HepG2 (cell line): ENCODE data around the gene TADA2A. TPM values are rescaled to one million over a fixed set of nuclear protein-coding genes. Genes with fewer than 3 reads are reported as not detected.

ENCODE experiments used
- ATAC-seq: fragments of 200-7000 bp; cut with Tn5 transposase; 3 replicates; pipeline ENCODE4 v1.9.1; 2020; ENCODE audit warnings: mild to moderate bottlenecking, moderate library complexity
- BruUV-seq: library from RNA; stranded (reverse); fragments of 400-500 nt; replicated peaks from 2 replicates; lab custom pipeline; 2021; lab: Mats Ljungman, UMichigan
- CTCF ChIA-PET: fragments of 300-600 bp; formaldehyde crosslinking; extraction: SDS; loops from one replicate; lab custom pipeline; 2021; ENCODE audit warnings: low total read pairs, inconsistent platforms, low intra/inter-chr PET ratio; lab: Yijun Ruan, JAX
- POLR2A ChIA-PET: fragments of 350-600 bp; sonication (Branson Sonifier 250); formaldehyde crosslinking; loops from one replicate; lab custom pipeline; 2020; ENCODE audit warnings: antibody characterized with exemption, inconsistent platforms; lab: Yijun Ruan, JAX
- DNase-seq: peaks from one replicate; pipeline ENCODE4 v3.0.0-alpha.2; 2015; ENCODE audit warnings: low spot score
- FAIRE-seq: peaks from 3 replicates; lab custom pipeline; 2011; peaks lifted over from hg19 to GRCh38; lab: Jason Lieb, UNC
- H2AFZ ChIP-seq: one replicate; pipeline ENCODE4 v1.6.1; 2011; ENCODE audit warnings: low read length, inconsistent platforms
- H3K27ac ChIP-seq: fragments of 300-600 bp; 3 replicates; pipeline ENCODE4 v1.8.0; 2011; ENCODE audit warnings: mixed run types, mild to moderate bottlenecking, mixed read lengths, low read length, inconsistent platforms; ENCODE audit not compliant: insufficient read depth; ENCODE audit errors: extremely low read length
- H3K27me3 ChIP-seq, 2 experiments: fragments of 200-600 bp in 1 of 2; 2 replicates in 1 of 2; 3 replicates in 1 of 2; pipeline versions ENCODE4 v1.6.0 to v1.8.0; 2011; ENCODE audit warnings: low read length in 2 of 2, mild to moderate bottlenecking in 2 of 2, moderate library complexity in 2 of 2, inconsistent platforms in 1 of 2; ENCODE audit not compliant: insufficient read depth in 2 of 2, control insufficient read depth in 1 of 2
- H3K36me3 ChIP-seq, 2 experiments: fragments of 200-600 bp in 1 of 2; replicated peaks in 1 of 2; 2 replicates in 1 of 2; 3 replicates in 1 of 2; pipeline versions ENCODE4 v1.5.1 to v1.8.0; 2011; ENCODE audit warnings: low read length in 2 of 2, inconsistent platforms in 1 of 2; ENCODE audit not compliant: insufficient read depth in 2 of 2, control insufficient read depth in 1 of 2
- H3K4me1 ChIP-seq: 2 replicates; pipeline ENCODE4 v1.5.1; 2012; ENCODE audit warnings: low read length, inconsistent platforms; ENCODE audit not compliant: insufficient read depth
- H3K4me2 ChIP-seq: 2 replicates; pipeline ENCODE4 v1.6.0; 2011; ENCODE audit warnings: low read depth, low read length, inconsistent platforms
- H3K4me3 ChIP-seq, 3 experiments: fragments of 200-600 bp in 1 of 3; sonication (generic), shearing (Covaris generic) in 1 of 3; replicated peaks in 1 of 3; 2 replicates each; pipeline ENCODE4 v1.5.1; 2011 to 2016; ENCODE audit warnings: low read length in 3 of 3, inconsistent platforms in 2 of 3, low read depth in 2 of 3, mild to moderate bottlenecking in 2 of 3, control low read depth in 1 of 3, mixed read lengths in 1 of 3; ENCODE audit not compliant: insufficient read depth in 1 of 3
- H3K79me2 ChIP-seq: one replicate; pipeline ENCODE4 v1.6.1; 2011; ENCODE audit warnings: low read length, inconsistent platforms; ENCODE audit not compliant: insufficient read depth
- H3K9ac ChIP-seq: 2 replicates; pipeline ENCODE4 v1.6.0; 2011; ENCODE audit warnings: mild to moderate bottlenecking, low read depth, low read length, inconsistent platforms; ENCODE audit not compliant: insufficient read depth
- H3K9me3 ChIP-seq: 2 replicates; pipeline ENCODE4 v1.5.1; 2012; ENCODE audit warnings: mild to moderate bottlenecking, low read length
- H4K20me1 ChIP-seq: 2 replicates; pipeline ENCODE4 v1.6.0; 2011; ENCODE audit warnings: inconsistent platforms, mild to moderate bottlenecking, low read length, moderate library complexity; ENCODE audit not compliant: insufficient read depth
- EED ChIP-seq: sonication (generic); formaldehyde crosslinking; IDR thresholded peaks from 2 replicates; pipeline ENCODE4 v1.5.0; 2020; ENCODE audit warnings: mild to moderate bottlenecking, missing genetic modification reagents
- KDM4B ChIP-seq: sonication (generic); formaldehyde crosslinking; IDR thresholded peaks from 2 replicates; pipeline ENCODE4 v1.4.0; 2020; ENCODE audit warnings: missing genetic modification reagents
- PRPF4 ChIP-seq: fragments of 200-400 bp; formaldehyde crosslinking; IDR thresholded peaks from 2 replicates; pipeline ENCODE4 v1.6.1; 2016; ENCODE audit warnings: low read length, low read depth; ENCODE audit not compliant: poor library complexity, severe bottlenecking
- RAD21 ChIP-seq: fragments of 450-650 bp; formaldehyde crosslinking; IDR thresholded peaks from 2 replicates; pipeline ENCODE4 v1.5.0; 2020; ENCODE audit warnings: mild to moderate bottlenecking
- RXRB ChIP-seq: IDR thresholded peaks from 2 replicates; pipeline ENCODE4 v1.6.1; 2016; ENCODE audit warnings: borderline replicate concordance, missing genetic modification reagents, missing compliant biosample characterization
- SMC3 ChIP-seq: IDR thresholded peaks from 2 replicates; pipeline ENCODE4 v1.6.1; 2011; ENCODE audit warnings: low read length, improper control_type of control experiment
- SPEN ChIP-seq: sonication (generic); formaldehyde crosslinking; IDR thresholded peaks from 2 replicates; pipeline ENCODE4 v1.5.1; 2020; ENCODE audit warnings: low read depth, mild to moderate bottlenecking, missing genetic modification reagents
- ZC3H13 ChIP-seq: sonication (generic); formaldehyde crosslinking; IDR thresholded peaks from 2 replicates; pipeline ENCODE4 v1.8.1; 2023; ENCODE audit warnings: mild to moderate bottlenecking, missing genetic modification reagents, moderate library complexity
- ZEB1 ChIP-seq: IDR thresholded peaks from 2 replicates; pipeline ENCODE4 v1.6.1; 2012; ENCODE audit warnings: mild to moderate bottlenecking, low read depth, inconsistent platforms; ENCODE audit not compliant: insufficient replicate concordance
- ZNF44 ChIP-seq: sonication (generic); formaldehyde crosslinking; IDR thresholded peaks from 2 replicates; pipeline ENCODE4 v1.5.1; 2020; ENCODE audit warnings: mild to moderate bottlenecking, missing genetic modification reagents
- ZNF557 ChIP-seq: sonication (generic); formaldehyde crosslinking; IDR thresholded peaks from 2 replicates; pipeline ENCODE4 v1.4.0; 2020; ENCODE audit warnings: missing genetic modification reagents
- WGBS: methylation state at CpG from one replicate; pipeline ENCODE4 v1.1.6; 2017; ENCODE audit warnings: low lambda C conversion rate; 5-methylcytosine and 5-hydroxymethylcytosine counted together
- in situ Hi-C: cut with HindIII; loops from 2 replicates; pipeline ENCODE4 v1.10.0; 2017; ENCODE audit warnings: low pct_unique_long_range_greater_than_20kb; ENCODE audit not compliant: extremely low pct_ligation_motif_present
- intact Hi-C: fragments of 100-400 bp; cut with micrococcal nuclease; formaldehyde crosslinking; loops from one replicate; pipeline ENCODE4 v1.10.0; 2022; ENCODE audit not compliant: unreplicated experiment
- polyA plus RNA-seq, 8 experiments: library from polyadenylated mRNA; depleted of rRNA in 3 of 8; stranded (reverse) in 7 of 8; unstranded in 1 of 8; fragments of >200 nt; fragmentation: Illumina TruSeq in 4 of 8; extraction: Trizol in 4 of 8; gene quantifications; 2 replicates each; pipeline versions ENCODE4 v1.2.1 to v1.2.3, GENCODE V29; 2011 to 2016; ENCODE audit warnings: low read depth in 4 of 8, missing spikeins in 1 of 8, mixed read lengths in 1 of 8; ENCODE audit not compliant: insufficient read depth in 1 of 8
- total RNA-seq, 5 experiments: library from RNA; depleted of rRNA; stranded (reverse); fragments of >200 nt; fragmentation: Illumina TruSeq; extraction: Trizol; gene quantifications; 2 replicates each; pipeline ENCODE4 v1.2.3, GENCODE V29; 2016; ENCODE audit warnings: low read depth in 1 of 5
- TF ChIP-seq, protein P1 (sequence below): sonication (generic); formaldehyde crosslinking; IDR thresholded peaks from 2 replicates; pipeline ENCODE4 v1.4.0; 2020; ENCODE audit warnings: missing genetic modification reagents, borderline replicate concordance
- TF ChIP-seq, protein P2 (sequence below): sonication (generic); formaldehyde crosslinking; IDR thresholded peaks from 2 replicates; pipeline ENCODE4 v1.8.1; 2023; ENCODE audit warnings: missing genetic modification reagents, mild to moderate bottlenecking, borderline replicate concordance
- TF ChIP-seq, protein P3 (sequence below): sonication (generic); formaldehyde crosslinking; IDR thresholded peaks from 2 replicates; pipeline ENCODE4 v1.5.0; 2020; ENCODE audit warnings: mild to moderate bottlenecking, missing genetic modification reagents, moderate library complexity
- TF ChIP-seq, protein P4 (sequence below): sonication (generic); formaldehyde crosslinking; IDR thresholded peaks from 2 replicates; pipeline ENCODE4 v1.4.0; 2020; ENCODE audit warnings: mild to moderate bottlenecking, missing genetic modification reagents, borderline replicate concordance

Gene TADA2A
- total and polyA plus RNA-seq, 2 of the 13 experiments (the other 11 are each of a cell fraction or from before 2014, with no cell fraction given), result 8.0 to 14.0 TPM

DNA sequence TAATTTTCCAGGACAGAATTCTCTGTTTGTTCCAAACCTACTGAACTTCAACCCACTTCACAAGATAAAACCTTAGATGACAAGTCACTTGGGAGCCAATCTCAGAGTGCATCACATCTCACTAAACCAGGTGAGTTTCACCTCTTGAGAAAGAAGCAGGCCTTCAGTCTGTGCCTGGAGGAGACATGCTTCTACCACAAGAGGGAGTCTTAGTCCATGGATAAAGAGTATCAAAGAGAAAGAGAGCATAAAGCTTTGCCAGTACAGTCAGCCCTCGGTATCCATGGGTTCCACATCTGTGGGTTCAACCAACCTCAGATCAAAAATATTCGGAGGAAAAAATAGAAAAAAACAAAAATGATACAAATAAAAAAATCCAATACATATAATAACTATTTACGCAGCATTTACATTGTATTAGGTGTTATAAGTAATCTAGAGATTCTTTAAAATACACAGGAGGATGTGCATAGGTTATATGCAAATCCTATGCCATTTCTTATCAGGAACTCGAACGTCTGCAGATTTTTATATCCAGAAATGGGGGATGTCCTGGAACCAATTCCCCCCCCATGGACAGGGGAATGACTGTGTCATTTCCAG, 120.7 kb downstream of the TADA2A start:
- BruUV-seq, result no TSS peak
- Histone ChIP-seq H3K9me3 (no peaks in the 10 kb centered on the region), H3K9ac (no peak overlapping the region), H3K4me3 (no peak overlapping the region), H3K36me3 (peaks cover 10 to 28% of the 10 kb centered on the region in 2 experiments), H3K4me2 (no peak overlapping the region), H4K20me1 (no peaks in the 10 kb centered on the region), H3K27me3 (no peaks in the 10 kb centered on the region), H2AFZ (no peak overlapping the region), H3K27ac (no peak overlapping the region), H3K4me1 (no peaks in the 10 kb centered on the region), H3K79me2 (no peaks in the 10 kb centered on the region)
- intact Hi-C loops (loop anchor here (1.0 to 10.0 kb wide), 4 partner anchors 43 to 290 kb away; partner anchors contain the start of gene SYNRG), in situ Hi-C loops (no loop called here)
- 71% methylated on average over 5 of the region's 5 CpGs for WGBS
- peak; percentile 83 for ATAC-seq
- ChIA-PET POLR2A (interaction anchor here (1.0 kb wide), 1 partner anchor 25 kb away, joined by 3 read pairs; no protein-coding TSS in a partner anchor), CTCF (interaction anchor here (1.1 kb wide), 1 partner anchor 289 kb away, joined by 3 read pairs; no protein-coding TSS in a partner anchor)
- DNase-seq, result peak; percentile 63
- no peak for FAIRE-seq
- TF ChIP-seq ZEB1 (no peak), SPEN (no peak), ZNF557 (CRISPR knock-in tag) (no peak), RXRB (no peak), RAD21 (peak; percentile 50; the same call in 1 of the 2 replicates), EED (no peak), KDM4B (CRISPR knock-in tag) (no peak), ZNF44 (CRISPR knock-in tag) (no peak), ZC3H13 (no peak), SMC3 (peak; percentile 52; the same call in 1 of the 2 replicates), PRPF4 (no peak)
- TF ChIP-seq, protein P1, sequence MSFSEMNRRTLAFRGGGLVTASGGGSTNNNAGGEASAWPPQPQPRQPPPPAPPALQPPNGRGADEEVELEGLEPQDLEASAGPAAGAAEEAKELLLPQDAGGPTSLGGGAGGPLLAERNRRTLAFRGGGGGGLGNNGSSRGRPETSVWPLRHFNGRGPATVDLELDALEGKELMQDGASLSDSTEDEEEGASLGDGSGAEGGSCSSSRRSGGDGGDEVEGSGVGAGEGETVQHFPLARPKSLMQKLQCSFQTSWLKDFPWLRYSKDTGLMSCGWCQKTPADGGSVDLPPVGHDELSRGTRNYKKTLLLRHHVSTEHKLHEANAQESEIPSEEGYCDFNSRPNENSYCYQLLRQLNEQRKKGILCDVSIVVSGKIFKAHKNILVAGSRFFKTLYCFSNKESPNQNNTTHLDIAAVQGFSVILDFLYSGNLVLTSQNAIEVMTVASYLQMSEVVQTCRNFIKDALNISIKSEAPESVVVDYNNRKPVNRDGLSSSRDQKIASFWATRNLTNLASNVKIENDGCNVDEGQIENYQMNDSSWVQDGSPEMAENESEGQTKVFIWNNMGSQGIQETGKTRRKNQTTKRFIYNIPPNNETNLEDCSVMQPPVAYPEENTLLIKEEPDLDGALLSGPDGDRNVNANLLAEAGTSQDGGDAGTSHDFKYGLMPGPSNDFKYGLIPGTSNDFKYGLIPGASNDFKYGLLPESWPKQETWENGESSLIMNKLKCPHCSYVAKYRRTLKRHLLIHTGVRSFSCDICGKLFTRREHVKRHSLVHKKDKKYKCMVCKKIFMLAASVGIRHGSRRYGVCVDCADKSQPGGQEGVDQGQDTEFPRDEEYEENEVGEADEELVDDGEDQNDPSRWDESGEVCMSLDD (CRISPR knock-in tag), result no peak
- TF ChIP-seq, protein P2, sequence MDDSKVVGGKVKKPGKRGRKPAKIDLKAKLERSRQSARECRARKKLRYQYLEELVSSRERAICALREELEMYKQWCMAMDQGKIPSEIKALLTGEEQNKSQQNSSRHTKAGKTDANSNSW (CRISPR knock-in tag), result no peak
- TF ChIP-seq, protein P3, sequence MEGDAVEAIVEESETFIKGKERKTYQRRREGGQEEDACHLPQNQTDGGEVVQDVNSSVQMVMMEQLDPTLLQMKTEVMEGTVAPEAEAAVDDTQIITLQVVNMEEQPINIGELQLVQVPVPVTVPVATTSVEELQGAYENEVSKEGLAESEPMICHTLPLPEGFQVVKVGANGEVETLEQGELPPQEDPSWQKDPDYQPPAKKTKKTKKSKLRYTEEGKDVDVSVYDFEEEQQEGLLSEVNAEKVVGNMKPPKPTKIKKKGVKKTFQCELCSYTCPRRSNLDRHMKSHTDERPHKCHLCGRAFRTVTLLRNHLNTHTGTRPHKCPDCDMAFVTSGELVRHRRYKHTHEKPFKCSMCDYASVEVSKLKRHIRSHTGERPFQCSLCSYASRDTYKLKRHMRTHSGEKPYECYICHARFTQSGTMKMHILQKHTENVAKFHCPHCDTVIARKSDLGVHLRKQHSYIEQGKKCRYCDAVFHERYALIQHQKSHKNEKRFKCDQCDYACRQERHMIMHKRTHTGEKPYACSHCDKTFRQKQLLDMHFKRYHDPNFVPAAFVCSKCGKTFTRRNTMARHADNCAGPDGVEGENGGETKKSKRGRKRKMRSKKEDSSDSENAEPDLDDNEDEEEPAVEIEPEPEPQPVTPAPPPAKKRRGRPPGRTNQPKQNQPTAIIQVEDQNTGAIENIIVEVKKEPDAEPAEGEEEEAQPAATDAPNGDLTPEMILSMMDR (CRISPR knock-in tag), result peak; percentile 70
- TF ChIP-seq, protein P4, sequence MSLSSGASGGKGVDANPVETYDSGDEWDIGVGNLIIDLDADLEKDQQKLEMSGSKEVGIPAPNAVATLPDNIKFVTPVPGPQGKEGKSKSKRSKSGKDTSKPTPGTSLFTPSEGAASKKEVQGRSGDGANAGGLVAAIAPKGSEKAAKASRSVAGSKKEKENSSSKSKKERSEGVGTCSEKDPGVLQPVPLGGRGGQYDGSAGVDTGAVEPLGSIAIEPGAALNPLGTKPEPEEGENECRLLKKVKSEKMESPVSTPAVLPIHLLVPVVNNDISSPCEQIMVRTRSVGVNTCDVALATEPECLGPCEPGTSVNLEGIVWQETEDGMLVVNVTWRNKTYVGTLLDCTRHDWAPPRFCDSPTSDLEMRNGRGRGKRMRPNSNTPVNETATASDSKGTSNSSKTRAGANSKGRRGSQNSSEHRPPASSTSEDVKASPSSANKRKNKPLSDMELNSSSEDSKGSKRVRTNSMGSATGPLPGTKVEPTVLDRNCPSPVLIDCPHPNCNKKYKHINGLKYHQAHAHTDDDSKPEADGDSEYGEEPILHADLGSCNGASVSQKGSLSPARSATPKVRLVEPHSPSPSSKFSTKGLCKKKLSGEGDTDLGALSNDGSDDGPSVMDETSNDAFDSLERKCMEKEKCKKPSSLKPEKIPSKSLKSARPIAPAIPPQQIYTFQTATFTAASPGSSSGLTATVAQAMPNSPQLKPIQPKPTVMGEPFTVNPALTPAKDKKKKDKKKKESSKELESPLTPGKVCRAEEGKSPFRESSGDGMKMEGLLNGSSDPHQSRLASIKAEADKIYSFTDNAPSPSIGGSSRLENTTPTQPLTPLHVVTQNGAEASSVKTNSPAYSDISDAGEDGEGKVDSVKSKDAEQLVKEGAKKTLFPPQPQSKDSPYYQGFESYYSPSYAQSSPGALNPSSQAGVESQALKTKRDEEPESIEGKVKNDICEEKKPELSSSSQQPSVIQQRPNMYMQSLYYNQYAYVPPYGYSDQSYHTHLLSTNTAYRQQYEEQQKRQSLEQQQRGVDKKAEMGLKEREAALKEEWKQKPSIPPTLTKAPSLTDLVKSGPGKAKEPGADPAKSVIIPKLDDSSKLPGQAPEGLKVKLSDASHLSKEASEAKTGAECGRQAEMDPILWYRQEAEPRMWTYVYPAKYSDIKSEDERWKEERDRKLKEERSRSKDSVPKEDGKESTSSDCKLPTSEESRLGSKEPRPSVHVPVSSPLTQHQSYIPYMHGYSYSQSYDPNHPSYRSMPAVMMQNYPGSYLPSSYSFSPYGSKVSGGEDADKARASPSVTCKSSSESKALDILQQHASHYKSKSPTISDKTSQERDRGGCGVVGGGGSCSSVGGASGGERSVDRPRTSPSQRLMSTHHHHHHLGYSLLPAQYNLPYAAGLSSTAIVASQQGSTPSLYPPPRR (CRISPR knock-in tag), result no peak
